ENCODE data around the gene FUT6.
"Not testable (repeated sequence)": the region's sequence is repeated elsewhere in the genome, so short reads cannot be mapped to it uniquely, and the experiment has no call there.

The FUT6 gene

GRCh38 chr19:5857203-5858081 is 17.9 kb upstream of the FUT6 start:
- DNase-seq (ENCODE audit: low read depth), result no peak

GRCh38 chr19:5855151-5855550 is 15.6 kb upstream of the FUT6 start:
- DNase-seq (ENCODE audit: low read depth), result not testable (repeated sequence)

GRCh38 chr19:5854121-5854520 is 14.6 kb upstream of the FUT6 start:
- DNase-seq (ENCODE audit: low read depth), result peak; percentile 9

- no peak for DNase-seq (ENCODE audit: low read depth)
These were observed 11.8 kb upstream of the FUT6 start, which contains the start of gene FUT3 for GRCh38 chr19:5851302-5851701. FUT3 (minus strand) TSS chr19:5851449.

- peak; percentile 24 for DNase-seq (ENCODE audit: low read depth)
These were observed 11.3 kb upstream of the FUT6 start for GRCh38 chr19:5850743-5851293.

GRCh38 chr19:5850189-5850588 is 10.7 kb upstream of the FUT6 start:
- no peak for DNase-seq (ENCODE audit: low read depth)

GRCh38 chr19:5848621-5849020 is 9.1 kb upstream of the FUT6 start:
- DNase-seq (ENCODE audit: low read depth), result not testable (repeated sequence)

GRCh38 chr19:5847846-5848245 is 8.3 kb upstream of the FUT6 start:
- DNase-seq (ENCODE audit: low read depth), result not testable (repeated sequence)

GRCh38 chr19:5844456-5845433 is 5.2 kb upstream of the FUT6 start:
- DNase-seq (ENCODE audit: low read depth), result no peak

- no peak for DNase-seq (ENCODE audit: low read depth)
These were observed 3.9 kb upstream of the FUT6 start for GRCh38 chr19:5843295-5843927.

GRCh38 chr19:5841735-5842111 is 2.2 kb upstream of the FUT6 start:
- not testable (repeated sequence) for DNase-seq (ENCODE audit: low read depth)

GRCh38 chr19:5838353-5839064 is 993 bp downstream of the FUT6 start:
- no peak for DNase-seq (ENCODE audit: low read depth)

GRCh38 chr19:5837761-5838352 is 1.6 kb downstream of the FUT6 start:
- DNase-seq (ENCODE audit: low read depth), result no peak

GRCh38 chr19:5832527-5833216 is 6.8 kb downstream of the FUT6 start:
- DNase-seq (ENCODE audit: low read depth), result no peak

- DNase-seq (ENCODE audit: low read depth), result no peak
These were observed 7.4 kb downstream of the FUT6 start for GRCh38 chr19:5832061-5832460.

GRCh38 chr19:5831159-5831558 is 8.3 kb downstream of the FUT6 start:
- no peak for DNase-seq (ENCODE audit: low read depth)

GRCh38 chr19:5829567-5830310 is 9.8 kb downstream of the FUT6 start:
- DNase-seq (ENCODE audit: low read depth), result no peak

GRCh38 chr19:5828661-5829566 is 10.6 kb downstream of the FUT6 start:
- no peak for DNase-seq (ENCODE audit: low read depth)
